Naive thymus-derived CD8-positive, alpha-beta T cell (primary cell): Measurements from ENCODE around the gene TBC1D25. TPM values are rescaled to one million over a fixed set of nuclear protein-coding genes. Genes with fewer than 3 reads are reported as not detected.
A peak's percentile ranks its signal among the peaks of the same experiment; 100 is the strongest.
"Not testable (repeated sequence)": the region's sequence is repeated elsewhere in the genome, so short reads cannot be mapped to it uniquely, and the experiment has no call there.

Source experiments
- ATAC-seq, 2 donors: fragments of 150-1000 bp; cut with Tn5 transposase in 1 of 2; sonication (Bioruptor Pico), chemical (Tn5 transposase) in 1 of 2; 1 replicate in 1 of 2; 2 replicates in 1 of 2; pipeline ENCODE4 v1.10.0; 2021; ENCODE audit warnings: mild to moderate bottlenecking in 2 of 2, moderate library complexity in 2 of 2
- POLR2A ChIA-PET: fragments of 350-600 bp; sonication (Branson Sonifier 250); formaldehyde crosslinking; loops from one replicate; lab custom pipeline; 2021; ENCODE audit warnings: antibody characterized with exemption; lab: Charles Lee
- DNase-seq, 10 donors: peaks; one replicate each; pipeline versions ENCODE4 v3.0.0 to v3.0.0-alpha.2; 2020 to 2022
- H3K27ac Mint-ChIP-seq, 10 donors: one replicate each; pipeline ENCODE4 v1.8.0; 2020 to 2022; ENCODE audit warnings: mild to moderate bottlenecking in 10 of 10, mixed read lengths in 10 of 10, moderate library complexity in 4 of 10, inconsistent platforms in 1 of 10
- H3K27me3 Mint-ChIP-seq, 5 donors: one replicate each; pipeline ENCODE4 v1.8.0; 2021 to 2022; ENCODE audit warnings: mixed read lengths in 5 of 5
- H3K36me3 Mint-ChIP-seq, 3 donors: one replicate each; pipeline ENCODE4 v1.8.0; 2020 to 2022; ENCODE audit warnings: mixed read lengths in 3 of 3, mild to moderate bottlenecking in 2 of 3, inconsistent platforms in 1 of 3
- H3K4me1 Mint-ChIP-seq, 4 donors: one replicate each; pipeline ENCODE4 v1.8.0; 2021 to 2022; ENCODE audit warnings: mixed read lengths in 4 of 4
- H3K4me3 Mint-ChIP-seq, 10 donors: one replicate each; pipeline ENCODE4 v1.8.0; 2020 to 2022; ENCODE audit warnings: mild to moderate bottlenecking in 10 of 10, mixed read lengths in 10 of 10, moderate library complexity in 6 of 10, inconsistent platforms in 1 of 10
- H3K9me3 Mint-ChIP-seq, 9 donors: one replicate each; pipeline ENCODE4 v1.8.0; 2020 to 2022; ENCODE audit warnings: mixed read lengths in 9 of 9, mild to moderate bottlenecking in 3 of 9, inconsistent platforms in 1 of 9, moderate library complexity in 1 of 9
- polyA plus RNA-seq, 3 donors: library from polyadenylated mRNA; unstranded; fragments of 300-500 nt; fragmentation: Illumina TruSeq; gene quantifications; one replicate each; pipeline ENCODE4 v1.2.3, GENCODE V29; 2021
- total RNA-seq, 8 experiments: library from RNA in 2 of 8; stranded (reverse) in 2 of 8; gene quantifications; one replicate each; pipeline ENCODE4 v1.2.3 and lab custom pipeline; 2021 to 2026

TBC1D25 gene
- total and polyA plus RNA-seq, 5 experiments from 2014 or later, result 14.3 to 25.9 (median 19.3) TPM

DNA sequence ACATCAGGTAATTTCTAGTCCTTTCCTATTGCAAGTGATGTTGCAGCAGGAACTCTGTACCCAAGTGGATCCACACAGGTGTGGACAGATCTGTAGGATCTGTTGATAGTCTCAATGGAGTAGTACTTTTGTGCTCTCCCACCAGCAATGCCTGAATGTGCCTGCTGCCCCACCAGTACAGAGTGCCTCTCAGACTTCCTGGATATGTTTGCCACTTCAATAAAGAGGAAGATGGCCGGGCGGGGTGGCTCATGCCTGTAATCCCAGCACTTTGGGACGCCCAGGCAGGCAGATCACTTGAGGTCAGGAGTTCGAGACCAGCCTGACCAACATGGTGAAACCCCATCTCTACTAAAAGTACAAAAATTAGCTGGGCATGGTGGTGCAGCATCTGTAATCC, 20.0 kb upstream of the TBC1D25 start:
- peak overlapping the region in 7 of 10 donors; percentile 13 to 94 (median 57) for H3K27ac Mint-ChIP-seq
- ATAC-seq, H3K9me3 Mint-ChIP-seq, H3K4me3 Mint-ChIP-seq, POLR2A ChIA-PET, DNase-seq, H3K27me3 Mint-ChIP-seq: not testable (repeated sequence)
- H3K4me1 Mint-ChIP-seq, result peaks cover 13 to 38% (median 31%) of the 10 kb centered on the region in 4 donors
- H3K36me3 Mint-ChIP-seq, result peaks cover 0 to 18% (median 2%) of the 10 kb centered on the region in 3 donors

DNA sequence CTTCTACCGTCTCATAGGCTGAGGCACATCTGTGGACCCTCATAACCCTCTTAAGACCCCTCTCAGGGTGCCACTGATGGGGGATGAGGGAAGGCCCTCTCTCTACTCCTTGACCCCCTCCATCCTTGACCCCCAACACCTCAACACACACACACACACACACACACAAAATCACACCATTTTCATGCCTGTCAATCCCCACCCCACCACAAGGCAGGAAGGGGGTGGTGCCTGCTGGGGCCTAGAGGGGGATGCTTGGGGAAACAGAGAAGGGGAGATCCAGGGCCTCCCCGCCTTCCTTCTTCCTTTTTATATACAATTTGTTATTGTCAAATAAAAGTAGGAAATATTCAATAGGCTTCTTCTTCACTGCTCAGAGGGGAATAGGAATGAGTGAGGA, 19.1 kb upstream of the TBC1D25 start:
- Mint-ChIP-seq H3K27ac (peak overlapping the region; percentile 89 to 97 (median 94)), H3K27me3 (no peaks in the 10 kb centered on the region), H3K4me3 (peak overlapping the region; percentile 76 to 92 (median 88)), H3K9me3 (peaks cover 0 to 1% (median 0%) of the 10 kb centered on the region in 9 donors), H3K4me1 (peaks cover 13 to 41% (median 33%) of the 10 kb centered on the region in 4 donors), H3K36me3 (peaks cover 0 to 12% (median 0%) of the 10 kb centered on the region in 3 donors)
- POLR2A ChIA-PET, result no interaction called here
- DNase-seq (no peak), ATAC-seq (no peak)

DNA sequence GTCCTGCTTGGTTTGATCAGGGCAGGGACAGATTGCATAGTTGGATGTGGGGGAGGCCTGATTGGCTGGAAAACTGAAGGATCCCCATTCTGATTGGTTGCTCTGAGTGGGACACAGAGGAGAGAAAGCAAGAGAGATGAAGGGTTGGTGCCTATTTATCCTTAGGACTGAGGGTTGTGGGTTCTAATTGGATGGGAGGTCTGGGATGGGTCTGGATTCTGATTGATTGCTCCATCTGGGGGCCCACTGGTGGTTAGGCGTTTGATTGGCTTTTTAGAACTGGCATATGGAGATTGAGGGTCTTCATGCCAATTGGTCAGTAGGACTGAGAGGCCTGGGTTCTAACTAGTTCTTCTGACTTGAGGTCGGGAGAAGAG, 18.6 kb upstream of the TBC1D25 start:
- H3K27ac Mint-ChIP-seq, result peak overlapping the region; percentile 89 to 97 (median 94)
- peaks cover 0 to 1% (median 0%) of the 10 kb centered on the region in 9 donors for H3K9me3 Mint-ChIP-seq
- H3K4me3 Mint-ChIP-seq, result peak overlapping the region; percentile 76 to 92 (median 88)
- DNase-seq (no peak), ATAC-seq (no peak)
- peaks cover 0 to 11% (median 0%) of the 10 kb centered on the region in 3 donors for H3K36me3 Mint-ChIP-seq
- H3K27me3 Mint-ChIP-seq, result no peaks in the 10 kb centered on the region
- H3K4me1 Mint-ChIP-seq, result peaks cover 13 to 41% (median 33%) of the 10 kb centered on the region in 4 donors
- POLR2A ChIA-PET, result interaction anchor here (2.4 kb wide), 1 partner anchor 18 kb away, joined by 12 read pairs; the partner anchor contains the start of gene TBC1D25

DNA sequence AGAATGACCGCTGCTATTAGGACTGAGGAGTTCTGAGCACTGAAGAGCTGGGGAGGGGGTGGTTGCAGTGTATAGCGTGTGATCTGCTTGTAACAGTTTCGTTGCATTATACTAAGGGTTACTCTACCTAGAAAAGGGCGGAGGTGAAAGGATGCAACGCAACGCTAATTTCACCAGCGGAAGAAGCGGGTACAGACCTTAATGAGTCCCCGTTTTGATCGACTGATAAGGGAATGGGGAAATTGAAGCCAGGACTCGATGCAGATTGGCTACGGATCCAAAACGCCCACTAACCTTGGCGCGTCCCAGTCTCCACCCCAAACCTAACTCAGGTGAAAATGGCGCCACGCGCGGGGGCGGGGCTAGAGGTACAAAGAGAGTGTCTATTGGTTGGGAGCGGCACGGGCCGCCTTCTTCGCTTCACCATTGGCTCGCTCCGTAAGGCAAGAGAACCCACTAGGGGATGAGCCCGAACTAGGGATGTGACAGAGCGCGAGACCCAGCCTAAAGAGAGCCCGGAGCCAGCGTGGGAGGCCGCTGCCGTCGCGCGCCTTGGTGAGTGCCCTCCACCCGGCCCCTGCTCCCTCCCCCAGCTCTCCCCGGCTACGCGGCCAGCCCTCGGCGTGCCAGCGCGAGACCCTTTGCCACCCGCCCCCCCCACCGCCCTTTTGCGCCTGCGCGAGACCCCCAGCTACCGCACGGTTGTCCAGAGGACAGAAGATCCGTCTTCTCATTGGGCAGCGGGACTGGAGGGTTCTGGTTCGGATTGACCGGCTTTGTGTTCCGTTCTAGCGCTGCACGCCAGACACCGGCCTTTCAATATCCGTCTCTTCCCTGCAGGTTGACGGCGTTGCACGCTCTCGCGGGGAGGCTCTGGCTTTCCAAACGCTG, 17.9 kb upstream of the TBC1D25 start, which contains the start of gene EBP:
EBP (plus strand) TSS at position 456 of the 891 bp plus-strand sequence. CDS start 1,964 bp downstream, outside the sequence.
- DNase-seq (peak; percentile 83 to 97 (median 92)), ATAC-seq (peak; percentile 94 to 95)
- Mint-ChIP-seq H3K4me1 (peaks cover 13 to 39% (median 31%) of the 10 kb centered on the region in 4 donors), H3K27ac (peak within 1 kb of the TSS; percentile 89 to 97 (median 94)), H3K9me3 (peaks cover 0 to 1% (median 0%) of the 10 kb centered on the region in 9 donors), H3K36me3 (peaks cover 0 to 15% (median 3%) of the 10 kb centered on the region in 3 donors), H3K27me3 (no peaks in the 10 kb centered on the region), H3K4me3 (peak within 1 kb of the TSS; percentile 76 to 92 (median 88))
- POLR2A ChIA-PET, result interaction anchor here (0.6 to 2.4 kb wide), 8 partner anchors 17 to 868 kb away, joined by 3 to 12 read pairs (median 4); partner anchors contain the start of genes RBM3 and TBC1D25

DNA sequence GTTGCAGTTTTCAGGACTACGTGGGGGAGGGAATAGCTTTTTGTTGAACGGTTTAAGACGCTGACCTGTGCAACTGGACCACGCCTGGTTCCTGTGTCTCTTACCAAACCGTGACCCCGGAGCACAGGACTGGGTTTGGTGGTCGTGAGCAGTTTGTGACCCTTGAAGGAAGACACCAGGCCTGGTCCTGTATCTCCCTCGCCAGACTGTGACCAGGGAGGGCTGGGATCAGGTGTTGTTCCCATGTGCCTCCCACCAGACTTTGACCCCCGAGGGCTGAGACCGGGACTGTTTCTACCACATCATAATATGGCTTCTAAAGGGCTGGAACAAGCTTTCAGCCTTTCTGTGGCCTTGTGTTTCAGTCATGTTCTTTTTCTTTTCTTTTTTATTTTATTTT, 17.2 kb upstream of the TBC1D25 start:
- peaks cover 12 to 38% (median 27%) of the 10 kb centered on the region in 4 donors for H3K4me1 Mint-ChIP-seq
- H3K9me3 Mint-ChIP-seq, result peaks cover 0 to 1% (median 0%) of the 10 kb centered on the region in 9 donors
- no peak for DNase-seq
- POLR2A ChIA-PET, result interaction anchor here (0.6 to 2.4 kb wide), 8 partner anchors 17 to 869 kb away, joined by 3 to 12 read pairs (median 4); partner anchors contain the start of genes RBM3 and TBC1D25
- peak overlapping the region; percentile 76 to 92 (median 88) for H3K4me3 Mint-ChIP-seq
- H3K27ac Mint-ChIP-seq, result peak overlapping the region; percentile 89 to 97 (median 94)
- H3K36me3 Mint-ChIP-seq, result peaks cover 0 to 22% (median 5%) of the 10 kb centered on the region in 3 donors
- ATAC-seq, result no peak
- H3K27me3 Mint-ChIP-seq, result no peaks in the 10 kb centered on the region

DNA sequence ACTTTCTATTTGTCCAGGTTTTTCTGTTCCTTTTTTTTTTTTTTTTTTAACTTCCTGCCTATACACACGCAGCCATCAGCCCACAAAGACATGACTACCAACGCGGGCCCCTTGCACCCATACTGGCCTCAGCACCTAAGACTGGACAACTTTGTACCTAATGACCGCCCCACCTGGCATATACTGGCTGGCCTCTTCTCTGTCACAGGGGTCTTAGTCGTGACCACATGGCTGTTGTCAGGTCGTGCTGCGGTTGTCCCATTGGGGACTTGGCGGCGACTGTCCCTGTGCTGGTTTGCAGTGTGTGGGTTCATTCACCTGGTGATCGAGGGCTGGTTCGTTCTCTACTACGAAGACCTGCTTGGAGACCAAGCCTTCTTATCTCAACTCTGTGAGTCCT, 15.8 kb upstream of the TBC1D25 start:
- Mint-ChIP-seq H3K4me3 (peak overlapping the region in 9 of 10 donors; percentile 38 to 77 (median 51)), H3K27me3 (no peaks in the 10 kb centered on the region), H3K27ac (peak overlapping the region in 4 of 10 donors; percentile 64 to 89 (median 75)), H3K36me3 (peaks cover 0 to 36% (median 5%) of the 10 kb centered on the region in 3 donors), H3K4me1 (peaks cover 12 to 38% (median 27%) of the 10 kb centered on the region in 4 donors), H3K9me3 (peaks cover 0 to 1% (median 0%) of the 10 kb centered on the region in 9 donors)
- POLR2A ChIA-PET, result no interaction called here
- DNase-seq, result no peak
- ATAC-seq, result no peak

DNA sequence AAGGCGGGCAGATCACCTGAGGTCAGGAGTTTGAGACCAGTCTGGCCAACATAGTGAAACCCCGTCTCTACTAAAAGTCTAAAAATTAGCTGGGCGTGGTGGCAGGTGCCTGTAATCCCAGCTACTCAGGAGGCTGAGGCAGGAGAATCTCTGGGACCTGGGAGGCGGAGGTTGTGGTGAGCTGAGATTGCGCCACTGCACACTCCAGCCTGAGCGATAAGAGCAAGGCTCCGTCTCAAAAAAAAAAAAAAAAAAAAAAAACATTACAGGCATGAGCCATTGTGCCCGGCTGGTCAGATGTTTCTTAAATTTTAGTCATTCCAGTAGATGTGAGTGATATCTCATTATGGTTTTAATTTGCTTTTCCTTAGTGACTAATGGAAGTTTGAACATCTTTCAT, 13.7 kb upstream of the TBC1D25 start:
- Mint-ChIP-seq H3K4me1 (peaks cover 7 to 21% (median 15%) of the 10 kb centered on the region in 4 donors), H3K36me3 (peaks cover 0 to 39% (median 5%) of the 10 kb centered on the region in 3 donors)
- POLR2A ChIA-PET, result interaction anchor here (1.2 kb wide), 1 partner anchor 13 kb away, joined by 3 read pairs; the partner anchor contains the start of gene TBC1D25
- not testable (repeated sequence) for ATAC-seq, H3K27me3 Mint-ChIP-seq, DNase-seq, H3K9me3 Mint-ChIP-seq, H3K4me3 Mint-ChIP-seq, H3K27ac Mint-ChIP-seq

DNA sequence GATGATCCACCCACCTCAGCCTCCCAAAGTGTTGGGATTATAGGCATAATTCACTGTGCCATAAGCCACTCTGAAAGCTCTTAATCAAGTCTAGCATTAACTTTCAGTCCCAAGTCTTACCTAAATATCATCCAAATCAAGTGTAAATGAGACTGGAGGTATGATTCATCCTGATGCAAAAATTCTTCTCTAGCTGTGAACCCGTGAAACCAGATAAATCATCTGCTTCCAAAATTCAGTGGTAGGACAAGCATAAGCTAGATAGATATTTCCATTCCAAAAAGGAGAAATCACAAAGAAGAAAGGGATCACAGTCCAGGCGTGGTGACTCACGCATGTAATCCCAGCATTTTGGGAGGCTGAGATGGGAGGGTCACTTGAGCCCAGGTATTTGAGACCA, 8.8 kb upstream of the TBC1D25 start:
- Mint-ChIP-seq H3K9me3 (no peaks in the 10 kb centered on the region), H3K27me3 (no peaks in the 10 kb centered on the region), H3K4me1 (peaks cover 0 to 15% (median 11%) of the 10 kb centered on the region in 4 donors), H3K36me3 (peaks cover 0 to 32% (median 5%) of the 10 kb centered on the region in 3 donors), H3K27ac (no peak overlapping the region), H3K4me3 (no peak overlapping the region)
- POLR2A ChIA-PET, result no interaction called here
- DNase-seq (no peak), ATAC-seq (no peak)

DNA sequence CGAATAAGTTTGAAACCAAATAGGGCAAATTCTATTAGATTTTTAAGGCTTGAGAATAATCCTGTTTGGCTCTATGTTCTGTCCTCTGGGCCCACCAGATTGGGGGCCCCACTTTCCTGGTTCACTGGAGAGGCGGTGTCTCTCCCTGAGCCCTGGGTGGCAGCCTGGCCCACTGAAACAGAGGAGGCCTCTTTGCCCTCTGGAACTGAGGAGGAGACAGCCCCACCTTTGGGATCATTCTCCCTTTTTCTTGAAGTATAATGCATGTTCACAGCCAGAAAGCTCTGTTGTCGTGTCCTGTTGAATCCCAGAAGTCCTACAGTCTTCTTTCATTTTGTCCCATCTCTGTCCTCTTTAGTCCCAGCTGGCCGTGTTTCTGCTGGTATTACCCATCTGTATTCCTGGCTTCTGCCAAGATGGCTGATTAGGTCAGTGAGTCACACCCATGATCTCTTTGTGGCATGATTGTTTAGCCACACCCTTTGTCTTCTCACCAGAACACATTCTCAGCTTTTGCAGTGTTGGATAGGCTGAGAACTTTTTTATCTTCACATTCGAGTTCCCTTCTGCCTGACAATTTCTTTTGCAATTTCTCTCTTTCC, 8.1 kb upstream of the TBC1D25 start:
- Mint-ChIP-seq H3K27me3 (no peaks in the 10 kb centered on the region), H3K9me3 (no peaks in the 10 kb centered on the region), H3K27ac (peak overlapping the region in 3 of 10 donors; percentile 41 to 86 (median 83)), H3K4me1 (peaks cover 0 to 15% (median 10%) of the 10 kb centered on the region in 4 donors), H3K36me3 (peaks cover 0 to 27% (median 3%) of the 10 kb centered on the region in 3 donors), H3K4me3 (no peak overlapping the region)
- DNase-seq, result no peak
- no peak for ATAC-seq
- POLR2A ChIA-PET, result no interaction called here

DNA sequence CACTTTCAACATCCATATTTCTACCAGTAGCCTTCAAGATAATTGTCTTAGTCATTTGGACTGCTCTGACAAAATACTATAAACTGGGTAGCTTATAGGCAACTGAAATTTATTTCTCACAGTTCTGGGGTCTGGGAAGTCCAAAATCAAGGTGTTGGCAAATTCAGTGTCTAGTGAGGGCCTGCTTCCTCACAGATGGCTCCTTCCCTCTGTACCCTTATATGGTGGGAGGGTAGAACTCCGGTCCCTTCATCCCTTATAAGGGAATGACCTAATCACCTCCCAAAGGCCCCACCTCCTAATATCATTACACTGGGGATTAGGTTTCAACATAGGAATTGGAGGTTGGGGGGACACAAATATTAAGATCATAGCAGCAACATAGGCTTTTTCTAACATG, 7.4 kb upstream of the TBC1D25 start:
- Mint-ChIP-seq H3K27me3 (no peaks in the 10 kb centered on the region), H3K4me3 (no peak overlapping the region), H3K27ac (peak overlapping the region in 5 of 10 donors; percentile 37 to 86 (median 41)), H3K4me1 (peaks cover 0 to 11% (median 7%) of the 10 kb centered on the region in 4 donors), H3K9me3 (no peaks in the 10 kb centered on the region), H3K36me3 (peaks cover 0 to 20% (median 0%) of the 10 kb centered on the region in 3 donors)
- POLR2A ChIA-PET, result no interaction called here
- ATAC-seq (no peak), DNase-seq (no peak)

DNA sequence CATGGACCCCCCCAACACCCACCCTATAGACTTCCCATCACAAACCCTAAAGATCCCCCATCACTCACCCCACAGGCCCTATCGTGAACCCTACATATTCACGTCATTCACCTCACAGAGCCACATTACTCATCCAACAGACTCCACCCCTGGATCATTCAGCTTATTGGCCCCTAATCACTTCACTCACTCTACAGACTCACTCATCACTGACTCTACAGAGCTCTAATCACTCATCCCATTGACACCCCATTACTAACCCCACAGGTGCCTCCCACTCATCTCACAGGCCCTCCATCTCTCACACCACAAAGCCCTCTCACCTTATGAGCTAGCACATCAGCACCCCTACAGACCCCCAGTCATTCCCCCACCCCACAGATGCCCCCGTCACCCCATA, 6.3 kb upstream of the TBC1D25 start:
- POLR2A ChIA-PET, result no interaction called here

More for the DNA sequence above, 6.3 kb upstream of the TBC1D25 start:
- no peak for ATAC-seq
- Mint-ChIP-seq H3K9me3 (no peaks in the 10 kb centered on the region), H3K27me3 (no peaks in the 10 kb centered on the region), H3K4me3 (no peak overlapping the region), H3K36me3 (peaks cover 0 to 10% (median 0%) of the 10 kb centered on the region in 3 donors), H3K27ac (no peak overlapping the region), H3K4me1 (peaks cover 0 to 11% (median 7%) of the 10 kb centered on the region in 4 donors)
- no peak for DNase-seq
